CD14-positive monocyte (primary cell): ENCODE data around the gene BACE2. TPM values are rescaled to one million over a fixed set of nuclear protein-coding genes. Genes with fewer than 3 reads are reported as not detected.

ENCODE experiments used
- DNase-seq, 3 donors: peaks; one replicate each; pipeline ENCODE4 v3.0.0-alpha.2; 2011 to 2022
- H2AFZ ChIP-seq: 2 replicates; pipeline ENCODE4 v1.6.0; 2012; ENCODE audit warnings: mild to moderate bottlenecking, low read depth, low read length, inconsistent platforms; ENCODE audit not compliant: insufficient read depth, poor library complexity, severe bottlenecking
- H3K27ac ChIP-seq, 2 donors: 1 replicate in 1 of 2; 2 replicates in 1 of 2; pipeline ENCODE4 v1.5.1; 2012 to 2013; ENCODE audit warnings: low read length in 2 of 2, control low read depth in 1 of 2, inconsistent platforms in 1 of 2, low read depth in 1 of 2, mild to moderate bottlenecking in 1 of 2
- H3K27me3 ChIP-seq, 2 donors: one replicate each; pipeline versions ENCODE4 v1.6.0 to v1.6.1; 2011 to 2013; ENCODE audit warnings: low read length in 2 of 2; ENCODE audit not compliant: control insufficient read depth in 2 of 2, insufficient read depth in 2 of 2
- H3K36me3 ChIP-seq, 2 donors: replicated peaks in 1 of 2; 1 replicate in 1 of 2; 2 replicates in 1 of 2; pipeline versions ENCODE4 v1.5.1 to v1.6.1; 2012 to 2013; ENCODE audit warnings: low read length in 2 of 2, control low read depth in 1 of 2, inconsistent platforms in 1 of 2, mild to moderate bottlenecking in 1 of 2; ENCODE audit not compliant: insufficient read depth in 2 of 2, control insufficient read depth in 1 of 2
- H3K4me1 ChIP-seq, 2 donors: 1 replicate in 1 of 2; 2 replicates in 1 of 2; pipeline versions ENCODE4 v1.5.1 to v1.6.1; 2012 to 2013; ENCODE audit warnings: low read length in 2 of 2, control low read depth in 1 of 2, inconsistent platforms in 1 of 2, mild to moderate bottlenecking in 1 of 2, moderate library complexity in 1 of 2; ENCODE audit not compliant: insufficient read depth in 2 of 2, control insufficient read depth in 1 of 2
- H3K4me2 ChIP-seq: replicated peaks from 2 replicates; pipeline ENCODE3; 2012; ENCODE audit warnings: low read length, moderate library complexity, mild to moderate bottlenecking; ENCODE audit not compliant: poor library complexity, severe bottlenecking; ENCODE audit errors: extremely low read depth
- H3K4me3 ChIP-seq, 3 experiments: fragments of 200-600 bp in 1 of 3; sonication (generic) in 1 of 3; replicated peaks in 1 of 3; 1 replicate in 2 of 3; 2 replicates in 1 of 3; pipeline ENCODE4 v1.5.1; 2011 to 2013; ENCODE audit warnings: low read length in 3 of 3, mild to moderate bottlenecking in 3 of 3, control low read depth in 2 of 3, low read depth in 2 of 3, inconsistent platforms in 1 of 3, moderate library complexity in 1 of 3
- H3K79me2 ChIP-seq: 2 replicates; pipeline ENCODE4 v1.6.0; 2012; ENCODE audit warnings: mild to moderate bottlenecking, control low read depth, inconsistent platforms, low read length, moderate library complexity; ENCODE audit not compliant: insufficient read depth
- H3K9ac ChIP-seq: 2 replicates; pipeline ENCODE4 v1.6.0; 2017; ENCODE audit warnings: low read length, mild to moderate bottlenecking; ENCODE audit not compliant: insufficient read depth, poor library complexity, severe bottlenecking
- H3K9me3 ChIP-seq, 2 donors: replicated peaks in 1 of 2; 1 replicate in 1 of 2; 2 replicates in 1 of 2; pipeline versions ENCODE4 v1.5.1 to v1.6.1; 2012 to 2013; ENCODE audit warnings: low read length in 2 of 2, control low read depth in 1 of 2; ENCODE audit not compliant: control insufficient read depth in 1 of 2, insufficient read depth in 1 of 2
- H4K20me1 ChIP-seq: 2 replicates; pipeline ENCODE4 v1.6.0; 2012; ENCODE audit warnings: mild to moderate bottlenecking, low read length, control low read depth, moderate library complexity; ENCODE audit not compliant: insufficient read depth
- H3K27ac Mint-ChIP-seq, 7 donors: one replicate each; pipeline ENCODE4 v1.8.0; 2020; ENCODE audit warnings: mild to moderate bottlenecking in 7 of 7, mixed read lengths in 7 of 7, moderate library complexity in 6 of 7, inconsistent platforms in 2 of 7
- H3K27me3 Mint-ChIP-seq, 3 donors: one replicate each; pipeline ENCODE4 v1.8.0; 2021 to 2022; ENCODE audit warnings: low read depth in 3 of 3, mild to moderate bottlenecking in 3 of 3, mixed read lengths in 3 of 3, moderate library complexity in 3 of 3, inconsistent platforms in 1 of 3
- H3K36me3 Mint-ChIP-seq, 2 donors: one replicate each; pipeline ENCODE4 v1.8.0; 2020; ENCODE audit warnings: mixed read lengths in 2 of 2, inconsistent platforms in 1 of 2, mild to moderate bottlenecking in 1 of 2
- H3K4me1 Mint-ChIP-seq: one replicate; pipeline ENCODE4 v1.8.0; 2020; ENCODE audit warnings: mild to moderate bottlenecking, mixed read lengths
- H3K4me3 Mint-ChIP-seq, 2 donors: one replicate each; pipeline ENCODE4 v1.8.0; 2020; ENCODE audit warnings: mild to moderate bottlenecking in 2 of 2, mixed read lengths in 2 of 2, moderate library complexity in 1 of 2
- H3K9me3 Mint-ChIP-seq, 7 donors: one replicate each; pipeline ENCODE4 v1.8.0; 2020 to 2022; ENCODE audit warnings: mixed read lengths in 7 of 7, mild to moderate bottlenecking in 6 of 7, moderate library complexity in 6 of 7, inconsistent platforms in 2 of 7
- WGBS: methylation state at CpG from one replicate; pipeline ENCODE4 v1.1.5; 2013; ENCODE audit warnings: missing lambda C conversion rate; ENCODE audit not compliant: insufficient coverage; 5-methylcytosine and 5-hydroxymethylcytosine counted together
- intact Hi-C, 2 donors: fragments of 100-400 bp; cut with micrococcal nuclease; formaldehyde crosslinking; loops; one replicate each; pipeline versions ENCODE4 v1.15.0 to v1.15.1; 2023
- polyA plus RNA-seq, 3 donors: library from polyadenylated mRNA; depleted of rRNA in 1 of 3; unstranded in 2 of 3; stranded (reverse) in 1 of 3; fragments of 300-500 nt in 2 of 3; fragments of >200 nt in 1 of 3; fragmentation: Illumina TruSeq in 2 of 3; gene quantifications; 1 replicate in 2 of 3; 2 replicates in 1 of 3; pipeline ENCODE4 v1.2.3, GENCODE V29; 2012 to 2021
- TF ChIP-seq, protein P1 (sequence below): fragments of 200-600 bp; IDR thresholded peaks from one replicate; pipeline ENCODE4 v1.8.0; 2022; ENCODE audit warnings: antibody characterized with exemption, mild to moderate bottlenecking

The BACE2 gene
- polyA plus RNA-seq, 3 donors = 0.05 to 0.26 TPM; not detected in 1

GRCh38 chr21:41326414-41327080 is 158.6 kb downstream of the BACE2 start:
- intact Hi-C loops = no loop called here
- no peak overlapping the region for H3K27ac Mint-ChIP-seq
- H3K9me3 Mint-ChIP-seq = no peaks in the 10 kb centered on the region
- no peak overlapping the region for H2AFZ ChIP-seq
- H3K27me3 Mint-ChIP-seq = peaks cover 2 to 9% (median 6%) of the 10 kb centered on the region in 3 donors
- H3K36me3 ChIP-seq = no peaks in the 10 kb centered on the region
- no peak overlapping the region for H3K4me2 ChIP-seq
- H3K9ac ChIP-seq = no peak overlapping the region
- H3K36me3 Mint-ChIP-seq = no peaks in the 10 kb centered on the region
- no peaks in the 10 kb centered on the region for H3K79me2 ChIP-seq
- H4K20me1 ChIP-seq = no peaks in the 10 kb centered on the region
- 94% methylated on average over 9 of the region's 13 CpGs for WGBS
- no peak for DNase-seq
- TF ChIP-seq, protein P1, sequence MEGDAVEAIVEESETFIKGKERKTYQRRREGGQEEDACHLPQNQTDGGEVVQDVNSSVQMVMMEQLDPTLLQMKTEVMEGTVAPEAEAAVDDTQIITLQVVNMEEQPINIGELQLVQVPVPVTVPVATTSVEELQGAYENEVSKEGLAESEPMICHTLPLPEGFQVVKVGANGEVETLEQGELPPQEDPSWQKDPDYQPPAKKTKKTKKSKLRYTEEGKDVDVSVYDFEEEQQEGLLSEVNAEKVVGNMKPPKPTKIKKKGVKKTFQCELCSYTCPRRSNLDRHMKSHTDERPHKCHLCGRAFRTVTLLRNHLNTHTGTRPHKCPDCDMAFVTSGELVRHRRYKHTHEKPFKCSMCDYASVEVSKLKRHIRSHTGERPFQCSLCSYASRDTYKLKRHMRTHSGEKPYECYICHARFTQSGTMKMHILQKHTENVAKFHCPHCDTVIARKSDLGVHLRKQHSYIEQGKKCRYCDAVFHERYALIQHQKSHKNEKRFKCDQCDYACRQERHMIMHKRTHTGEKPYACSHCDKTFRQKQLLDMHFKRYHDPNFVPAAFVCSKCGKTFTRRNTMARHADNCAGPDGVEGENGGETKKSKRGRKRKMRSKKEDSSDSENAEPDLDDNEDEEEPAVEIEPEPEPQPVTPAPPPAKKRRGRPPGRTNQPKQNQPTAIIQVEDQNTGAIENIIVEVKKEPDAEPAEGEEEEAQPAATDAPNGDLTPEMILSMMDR = no peak
- H3K4me1 Mint-ChIP-seq = no peaks in the 10 kb centered on the region
- no peak overlapping the region for H3K4me3 ChIP-seq
- H3K9me3 ChIP-seq = no peaks in the 10 kb centered on the region
- no peaks in the 10 kb centered on the region for H3K27me3 ChIP-seq
- H3K27ac ChIP-seq = no peak overlapping the region
- no peak overlapping the region for H3K4me3 Mint-ChIP-seq
- no peaks in the 10 kb centered on the region for H3K4me1 ChIP-seq

DNA sequence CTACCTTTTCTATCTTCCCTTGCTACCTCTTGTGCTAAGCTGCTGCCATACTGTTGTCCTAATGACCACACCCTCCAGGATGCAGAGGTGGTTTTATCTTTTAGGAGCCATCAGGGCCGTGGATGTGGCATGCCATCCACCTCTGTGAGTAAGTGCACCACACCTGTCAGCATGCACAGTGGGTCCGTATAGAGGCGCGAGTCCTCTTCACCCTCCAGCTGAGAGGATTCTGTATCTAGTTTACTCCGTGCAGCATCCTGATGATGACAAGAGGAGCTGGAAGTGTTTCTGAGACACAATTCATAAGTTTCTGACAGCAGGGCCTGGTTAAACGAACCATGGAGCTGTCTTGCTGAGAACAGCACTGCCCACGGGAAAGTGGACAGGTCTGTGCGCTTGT is 159.8 kb downstream of the BACE2 start:
- no peak for DNase-seq
- H3K79me2 ChIP-seq = no peaks in the 10 kb centered on the region
- TF ChIP-seq, protein P1 = no peak
- no peak overlapping the region for H3K4me2 ChIP-seq
- H3K27me3 ChIP-seq = no peaks in the 10 kb centered on the region
- no peak overlapping the region for H3K9ac ChIP-seq
- H3K4me3 ChIP-seq = no peak overlapping the region
- H4K20me1 ChIP-seq = no peaks in the 10 kb centered on the region
- Mint-ChIP-seq H3K27me3 (peaks cover 2 to 10% (median 9%) of the 10 kb centered on the region in 3 donors), H3K36me3 (no peaks in the 10 kb centered on the region), H3K9me3 (peaks cover 0 to 3% (median 0%) of the 10 kb centered on the region in 7 donors), H3K27ac (no peak overlapping the region), H3K4me3 (no peak overlapping the region), H3K4me1 (no peaks in the 10 kb centered on the region)
- H2AFZ ChIP-seq = no peak overlapping the region
- intact Hi-C loops = no loop called here
- no peaks in the 10 kb centered on the region for H3K36me3 ChIP-seq
- 87% methylated on average over 5 of the region's 8 CpGs for WGBS
- no peak overlapping the region for H3K27ac ChIP-seq
- no peaks in the 10 kb centered on the region for H3K4me1 ChIP-seq
- H3K9me3 ChIP-seq = no peaks in the 10 kb centered on the region
